Vagina (tissue), 2 donors: ENCODE measurements around the gene ETV3.

Source experiments
- POLR2A ChIP-seq, 2 donors: fragments of 450-650 bp; IDR thresholded peaks; one replicate each; pipeline ENCODE4 v1.6.1; 2017; ENCODE audit warnings: antibody characterized with exemption in 2 of 2, mild to moderate bottlenecking in 2 of 2, moderate library complexity in 2 of 2
- POLR2AphosphoS5 ChIP-seq, 2 donors: sonication (generic); formaldehyde crosslinking; IDR thresholded peaks; one replicate each; pipeline ENCODE4 v1.9.0; 2017; ENCODE audit warnings: antibody characterized with exemption in 2 of 2, mild to moderate bottlenecking in 2 of 2, low read depth in 1 of 2; ENCODE audit not compliant: insufficient read depth in 1 of 2
- TF ChIP-seq, protein P1 (sequence below), 3 experiments: fragments of 450-650 bp in 2 of 3; fragments of 200-600 bp in 1 of 3; sonication (generic) in 1 of 3; IDR thresholded peaks; one replicate each; pipeline ENCODE4 v1.5.1; 2017 to 2019; ENCODE audit warnings: antibody characterized with exemption in 3 of 3, mild to moderate bottlenecking in 2 of 3, moderate library complexity in 2 of 3

- TF ChIP-seq, protein P1, sequence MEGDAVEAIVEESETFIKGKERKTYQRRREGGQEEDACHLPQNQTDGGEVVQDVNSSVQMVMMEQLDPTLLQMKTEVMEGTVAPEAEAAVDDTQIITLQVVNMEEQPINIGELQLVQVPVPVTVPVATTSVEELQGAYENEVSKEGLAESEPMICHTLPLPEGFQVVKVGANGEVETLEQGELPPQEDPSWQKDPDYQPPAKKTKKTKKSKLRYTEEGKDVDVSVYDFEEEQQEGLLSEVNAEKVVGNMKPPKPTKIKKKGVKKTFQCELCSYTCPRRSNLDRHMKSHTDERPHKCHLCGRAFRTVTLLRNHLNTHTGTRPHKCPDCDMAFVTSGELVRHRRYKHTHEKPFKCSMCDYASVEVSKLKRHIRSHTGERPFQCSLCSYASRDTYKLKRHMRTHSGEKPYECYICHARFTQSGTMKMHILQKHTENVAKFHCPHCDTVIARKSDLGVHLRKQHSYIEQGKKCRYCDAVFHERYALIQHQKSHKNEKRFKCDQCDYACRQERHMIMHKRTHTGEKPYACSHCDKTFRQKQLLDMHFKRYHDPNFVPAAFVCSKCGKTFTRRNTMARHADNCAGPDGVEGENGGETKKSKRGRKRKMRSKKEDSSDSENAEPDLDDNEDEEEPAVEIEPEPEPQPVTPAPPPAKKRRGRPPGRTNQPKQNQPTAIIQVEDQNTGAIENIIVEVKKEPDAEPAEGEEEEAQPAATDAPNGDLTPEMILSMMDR (IDR thresholded peaks at IDR 0.05) = no peak
- no peak for TF ChIP-seq POLR2A (IDR thresholded peaks at IDR 0.05)
- TF ChIP-seq POLR2AphosphoS5 (IDR thresholded peaks at IDR 0.05; ENCODE audit: insufficient read depth in 1 of 2, low read depth in 1 of 2) = no peak
Observed at GRCh38 chr1:157101149-157101548, 37.0 kb downstream of the ETV3 start.
